PC-9 (cell line): ENCODE measurements around the gene HFE. TPM values are rescaled to one million over a fixed set of nuclear protein-coding genes. Genes with fewer than 3 reads are reported as not detected.

Source experiments
- BruUV-seq: library from RNA; stranded (reverse); fragments of 400-500 nt; replicated peaks from 2 replicates; lab custom pipeline; 2021; lab: Mats Ljungman, UMichigan
- CTCF ChIA-PET: fragments of 300-600 bp; sonication (Branson Sonifier 250); formaldehyde crosslinking; loops from one replicate; lab custom pipeline; 2022; ENCODE audit warnings: antibody characterized with exemption; lab: Charles Lee
- POLR2A ChIA-PET: fragments of 300-600 bp; sonication (Branson Sonifier 250); formaldehyde crosslinking; loops from one replicate; lab custom pipeline; 2022; ENCODE audit warnings: antibody characterized with exemption; ENCODE audit not compliant: unreplicated experiment; lab: Charles Lee
- DNase-seq, 2 experiments: peaks; one replicate each; pipeline versions ENCODE4 v3.0.0 to v3.0.0-alpha.2; 2015 to 2022; ENCODE audit warnings: mixed read lengths in 1 of 2
- H2AFZ ChIP-seq: fragments of 200-600 bp; sonication (generic); 2 replicates; pipeline ENCODE4 v1.8.1; 2017; ENCODE audit warnings: antibody characterized with exemption
- H3F3A ChIP-seq: fragments of 200-600 bp; sonication (generic); 2 replicates; pipeline ENCODE4 v1.8.1; 2017; ENCODE audit warnings: antibody characterized with exemption, mild to moderate bottlenecking, low read depth; ENCODE audit not compliant: insufficient read depth
- H3K27ac ChIP-seq: fragments of 200-600 bp; sonication (generic); 2 replicates; pipeline ENCODE4 v1.6.1; 2016; ENCODE audit warnings: mixed run types
- H3K27me3 ChIP-seq: fragments of 200-600 bp; sonication (generic); 2 replicates; pipeline ENCODE4 v1.6.1; 2016; ENCODE audit warnings: low read depth, mixed run types; ENCODE audit not compliant: insufficient read depth
- H3K36me3 ChIP-seq: fragments of 200-600 bp; sonication (generic); 2 replicates; pipeline ENCODE4 v1.6.1; 2016; ENCODE audit warnings: low read depth, mixed run types
- H3K4me1 ChIP-seq: fragments of 200-600 bp; sonication (generic); replicated peaks from 2 replicates; pipeline ENCODE4 v1.6.1; 2016; ENCODE audit warnings: mixed run types; ENCODE audit not compliant: insufficient read depth
- H3K4me2 ChIP-seq: fragments of 200-600 bp; sonication (generic); 2 replicates; pipeline ENCODE4 v1.6.1; 2017; ENCODE audit warnings: mixed run types
- H3K4me3 ChIP-seq: fragments of 200-600 bp; sonication (generic); 2 replicates; pipeline ENCODE4 v1.6.1; 2016; ENCODE audit warnings: mixed run types
- H3K79me2 ChIP-seq: fragments of 200-600 bp; sonication (generic); 2 replicates; pipeline ENCODE4 v1.6.1; 2017; ENCODE audit warnings: low read depth, mixed run types
- H3K9me2 ChIP-seq: fragments of 200-600 bp; sonication (generic); 2 replicates; pipeline ENCODE4 v1.8.1; 2017; ENCODE audit warnings: mild to moderate bottlenecking; ENCODE audit not compliant: insufficient read depth
- H3K9me3 ChIP-seq: fragments of 200-600 bp; sonication (generic); 2 replicates; pipeline ENCODE4 v1.8.1; 2016; ENCODE audit warnings: low read depth; ENCODE audit not compliant: insufficient read depth
- H4K20me1 ChIP-seq: fragments of 200-600 bp; sonication (generic); 2 replicates; pipeline ENCODE4 v1.8.1; 2017; ENCODE audit not compliant: insufficient read depth
- CTCF ChIP-seq: fragments of 200-600 bp; sonication (generic); conservative IDR thresholded peaks from 2 replicates; pipeline ENCODE4 v1.6.1; 2017; ENCODE audit warnings: mixed run types, antibody characterized with exemption, mild to moderate bottlenecking, moderate library complexity
- EZH2 ChIP-seq: fragments of 200-600 bp; sonication (generic); IDR thresholded peaks from 2 replicates; pipeline ENCODE4 v1.8.0; 2017; ENCODE audit warnings: antibody characterized with exemption, low read depth
- intact Hi-C: fragments of 100-400 bp; cut with micrococcal nuclease; formaldehyde crosslinking; loops from one replicate; pipeline ENCODE4 v1.10.0; 2022; ENCODE audit not compliant: unreplicated experiment
- total RNA-seq: library from RNA; stranded (reverse); gene quantifications from 2 replicates; pipeline ENCODE4 v1.2.3, GENCODE V29; 2021

The HFE gene
- total RNA-seq, 1 experiment from 2014 or later = 46.0 TPM

DNA sequence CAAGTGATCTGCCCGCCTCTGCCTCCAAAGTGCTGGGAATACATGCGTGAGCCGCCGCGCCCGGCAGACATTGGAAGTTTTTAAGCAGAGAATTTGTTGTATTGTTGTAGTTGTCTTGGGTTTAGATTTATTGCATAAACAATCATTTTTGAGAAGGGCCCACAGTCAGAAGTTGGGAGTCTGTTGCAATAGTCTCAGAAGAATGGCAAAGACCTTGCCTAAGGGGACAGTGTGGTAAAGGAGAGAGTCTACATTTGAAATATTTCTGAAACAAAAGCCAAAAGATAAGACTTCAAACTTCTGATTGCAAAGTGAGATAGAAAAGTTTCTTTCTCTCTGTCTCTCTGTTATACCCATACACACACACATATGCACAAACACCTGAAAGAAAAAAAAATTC is 22.5 kb downstream of the HFE start:
- H4K20me1 ChIP-seq = no peaks in the 10 kb centered on the region
- intact Hi-C loops = no loop called here
- no peak for DNase-seq
- no peak overlapping the region for H2AFZ ChIP-seq
- H3K4me3 ChIP-seq = no peak overlapping the region
- H3K4me1 ChIP-seq = peaks cover 17% of the 10 kb centered on the region; the same call in 1 of the 2 replicates
- peaks cover 9% of the 10 kb centered on the region; the same call in 1 of the 2 replicates for H3F3A ChIP-seq
- no peak overlapping the region for H3K4me2 ChIP-seq
- no peaks in the 10 kb centered on the region for H3K9me2 ChIP-seq
- H3K27ac ChIP-seq = no peak overlapping the region
- H3K9me3 ChIP-seq = no peaks in the 10 kb centered on the region
- no TSS peak for BruUV-seq
- no peak for TF ChIP-seq EZH2
- no peak for TF ChIP-seq CTCF
- H3K36me3 ChIP-seq = no peaks in the 10 kb centered on the region
- no peaks in the 10 kb centered on the region for H3K27me3 ChIP-seq
- ChIA-PET POLR2A (interaction anchor here (1.1 kb wide), 1 partner anchor 14 kb away, joined by 4 read pairs; a partner anchor contains a TSS), CTCF (no interaction called here)
- H3K79me2 ChIP-seq = no peaks in the 10 kb centered on the region

DNA sequence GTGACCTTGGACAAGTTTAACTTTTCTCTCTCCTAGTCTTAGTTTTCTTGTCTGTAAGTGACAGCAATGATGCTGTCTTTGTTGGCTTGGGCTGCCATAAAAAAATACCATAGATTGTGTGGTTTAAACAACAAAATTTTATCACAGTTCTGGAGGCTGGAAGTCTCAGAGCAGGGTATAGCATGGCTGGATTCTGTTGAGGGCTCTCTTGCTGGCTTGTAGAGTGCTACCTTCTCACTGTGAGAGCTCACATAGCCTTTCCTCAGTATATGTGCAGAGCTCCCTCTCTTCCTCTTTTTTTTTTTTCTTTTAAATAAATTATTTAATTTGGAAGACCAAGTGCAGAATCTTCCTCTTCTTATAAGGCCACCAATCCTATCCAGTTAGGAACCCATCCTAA is 26.3 kb downstream of the HFE start:
- H3K9me3 ChIP-seq = no peaks in the 10 kb centered on the region
- no peaks in the 10 kb centered on the region for H3K27me3 ChIP-seq
- no peaks in the 10 kb centered on the region for H3K9me2 ChIP-seq
- H2AFZ ChIP-seq = no peak overlapping the region
- intact Hi-C loops = no loop called here
- H3K79me2 ChIP-seq = no peaks in the 10 kb centered on the region
- DNase-seq = no peak
- H3K4me2 ChIP-seq = no peak overlapping the region
- no peaks in the 10 kb centered on the region for H3K36me3 ChIP-seq
- ChIA-PET POLR2A (no interaction called here), CTCF (no interaction called here)
- no peaks in the 10 kb centered on the region for H4K20me1 ChIP-seq
- H3K4me1 ChIP-seq = 0 out of 2 replicates have a peak, but pooled peaks cover 8% of the 10 kb centered on the region
- TF ChIP-seq EZH2 (no peak), CTCF (no peak)
- H3K27ac ChIP-seq = no peak overlapping the region
- H3K4me3 ChIP-seq = no peak overlapping the region
- no peaks in the 10 kb centered on the region; the same call in 1 of the 2 replicates for H3F3A ChIP-seq
- no TSS peak for BruUV-seq

- TF ChIP-seq CTCF = no peak
- TF ChIP-seq EZH2 = no peak
- H2AFZ ChIP-seq = no peak overlapping the region
- H3F3A ChIP-seq = no peaks in the 10 kb centered on the region
- H3K27ac ChIP-seq = no peak overlapping the region
- H3K9me3 ChIP-seq = no peaks in the 10 kb centered on the region
- H4K20me1 ChIP-seq = no peaks in the 10 kb centered on the region
- no peaks in the 10 kb centered on the region for H3K79me2 ChIP-seq
- H3K27me3 ChIP-seq = no peaks in the 10 kb centered on the region
- POLR2A ChIA-PET = no interaction called here
- H3K36me3 ChIP-seq = no peaks in the 10 kb centered on the region
- H3K9me2 ChIP-seq = no peaks in the 10 kb centered on the region
- no peak overlapping the region for H3K4me3 ChIP-seq
- H3K4me1 ChIP-seq = 0 out of 2 replicates have a peak, but pooled peaks cover 1% of the 10 kb centered on the region
- intact Hi-C loops = no loop called here
- H3K4me2 ChIP-seq = no peak overlapping the region
- BruUV-seq = no TSS peak
- CTCF ChIA-PET = no interaction called here
- DNase-seq = no peak
Measured at GRCh38 chr6:26115226-26115625, 28.0 kb downstream of the HFE start.
